Measurements from ENCODE around the gene IKBIP. TPM values are rescaled to one million over a fixed set of nuclear protein-coding genes. Genes with fewer than 3 reads are reported as not detected.

The IKBIP gene
- total RNA-seq, 1 experiment from 2014 or later, result 10.9 TPM

GRCh38 chr12:98587084-98587483 lies 57.5 kb downstream of the IKBIP start:
- POLR2A ChIA-PET, result no interaction called here
- Histone ChIP-seq H3K4me1 (peaks cover 6% of the 10 kb centered on the region), H3K9me3 (no peaks in the 10 kb centered on the region), H3K27me3 (replicated peaks; ENCODE audit: control insufficient read depth, insufficient read depth, low read length) (no peaks in the 10 kb centered on the region), H3K36me3 (ENCODE audit: control insufficient read depth, insufficient read depth, low read length) (no peaks in the 10 kb centered on the region), H3K4me3 (ENCODE audit: low read depth, low read length) (no peak overlapping the region)
- no peaks in the 10 kb centered on the region for H3K9me3 Mint-ChIP-seq (ENCODE audit: unreplicated experiment)
- no peak overlapping the region for H3K27ac Mint-ChIP-seq (ENCODE audit: unreplicated experiment)
- CTCF ChIA-PET, result no interaction called here
- H3K27me3 Mint-ChIP-seq (ENCODE audit: insufficient read depth, unreplicated experiment), result no peaks in the 10 kb centered on the region
- no TSS peak for BruUV-seq (replicated peaks)
- peaks cover 10% of the 10 kb centered on the region for H3K4me1 Mint-ChIP-seq (ENCODE audit: low read depth, unreplicated experiment)
- no peak for DNase-seq
- no peaks in the 10 kb centered on the region for H3K36me3 Mint-ChIP-seq (ENCODE audit: insufficient read depth, unreplicated experiment)
- no peak for TF ChIP-seq CTCF (IDR thresholded peaks at IDR 0.05; ENCODE audit: insufficient read depth in 1 of 2, low read depth in 1 of 2, low read length in 1 of 2, severe bottlenecking in 1 of 2, unreplicated experiment in 1 of 2)
- intact Hi-C loops (cut with micrococcal nuclease; ENCODE audit: unreplicated experiment), result no loop called here
- no peak overlapping the region for H3K4me3 Mint-ChIP-seq (ENCODE audit: unreplicated experiment)

- Histone ChIP-seq H3K4me3 (ENCODE audit: low read depth, low read length) (no peak overlapping the region), H3K4me1 (peaks cover 19% of the 10 kb centered on the region), H3K27me3 (replicated peaks; ENCODE audit: control insufficient read depth, insufficient read depth, low read length) (no peaks in the 10 kb centered on the region), H3K36me3 (ENCODE audit: control insufficient read depth, insufficient read depth, low read length) (no peaks in the 10 kb centered on the region), H3K9me3 (no peaks in the 10 kb centered on the region)
- intact Hi-C loops (cut with micrococcal nuclease; ENCODE audit: unreplicated experiment), result no loop called here
- no peak for TF ChIP-seq CTCF (IDR thresholded peaks at IDR 0.05; ENCODE audit: insufficient read depth in 1 of 2, low read depth in 1 of 2, low read length in 1 of 2, severe bottlenecking in 1 of 2, unreplicated experiment in 1 of 2)
- no peaks in the 10 kb centered on the region for H3K36me3 Mint-ChIP-seq (ENCODE audit: insufficient read depth, unreplicated experiment)
- no peaks in the 10 kb centered on the region for H3K9me3 Mint-ChIP-seq (ENCODE audit: unreplicated experiment)
- H3K27ac Mint-ChIP-seq (ENCODE audit: unreplicated experiment), result no peak overlapping the region
- ChIA-PET POLR2A (no interaction called here), CTCF (no interaction called here)
- DNase-seq, result no peak
- no TSS peak for BruUV-seq (replicated peaks)
- no peaks in the 10 kb centered on the region for H3K27me3 Mint-ChIP-seq (ENCODE audit: insufficient read depth, unreplicated experiment)
- H3K4me1 Mint-ChIP-seq (ENCODE audit: low read depth, unreplicated experiment), result peaks cover 14% of the 10 kb centered on the region
- H3K4me3 Mint-ChIP-seq (ENCODE audit: unreplicated experiment), result no peak overlapping the region
Observed at GRCh38 chr12:98582093-98582492, 62.5 kb downstream of the IKBIP start.

GRCh38 chr12:98581101-98581500 lies 63.5 kb downstream of the IKBIP start:
- no peak overlapping the region for H3K4me3 Mint-ChIP-seq (ENCODE audit: unreplicated experiment)
- no peaks in the 10 kb centered on the region for H3K27me3 Mint-ChIP-seq (ENCODE audit: insufficient read depth, unreplicated experiment)
- DNase-seq, result no peak
- intact Hi-C loops (cut with micrococcal nuclease; ENCODE audit: unreplicated experiment), result no loop called here
- no peaks in the 10 kb centered on the region for H3K9me3 ChIP-seq
- no peaks in the 10 kb centered on the region for H3K27me3 ChIP-seq (replicated peaks; ENCODE audit: control insufficient read depth, insufficient read depth, low read length)
- no peaks in the 10 kb centered on the region for H3K36me3 Mint-ChIP-seq (ENCODE audit: insufficient read depth, unreplicated experiment)
- peaks cover 14% of the 10 kb centered on the region for H3K4me1 Mint-ChIP-seq (ENCODE audit: low read depth, unreplicated experiment)
- no peak overlapping the region for H3K4me3 ChIP-seq (ENCODE audit: low read depth, low read length)
- TF ChIP-seq CTCF (IDR thresholded peaks at IDR 0.05; ENCODE audit: insufficient read depth in 1 of 2, low read depth in 1 of 2, low read length in 1 of 2, severe bottlenecking in 1 of 2, unreplicated experiment in 1 of 2), result no peak
- no peaks in the 10 kb centered on the region for H3K9me3 Mint-ChIP-seq (ENCODE audit: unreplicated experiment)
- no TSS peak for BruUV-seq (replicated peaks)
- POLR2A ChIA-PET, result no interaction called here
- CTCF ChIA-PET, result no interaction called here
- H3K4me1 ChIP-seq, result peaks cover 19% of the 10 kb centered on the region
- no peaks in the 10 kb centered on the region for H3K36me3 ChIP-seq (ENCODE audit: control insufficient read depth, insufficient read depth, low read length)
- no peak overlapping the region for H3K27ac Mint-ChIP-seq (ENCODE audit: unreplicated experiment)
